Body of pancreas (tissue), 4 donors: ENCODE data around the gene ZPBP. TPM values are rescaled to one million over a fixed set of nuclear protein-coding genes. Genes with fewer than 3 reads are reported as not detected.

Experiments
- ATAC-seq: fragments of 150-250 bp; one replicate; pipeline ENCODE4 v1.9.1; 2016
- DNase-seq, 4 donors: peaks; one replicate each; pipeline ENCODE4 v3.0.0-alpha.2; 2019
- H3K27ac ChIP-seq, 4 donors: fragments of 200-600 bp; sonication (generic); 1 replicate in 3 of 4; 2 replicates in 1 of 4; pipeline versions ENCODE4 v1.5.1 to v1.6.1; 2016 to 2019; ENCODE audit warnings: mild to moderate bottlenecking in 1 of 4, mixed read lengths in 1 of 4, moderate library complexity in 1 of 4
- H3K27me3 ChIP-seq, 2 donors: fragments of 200-600 bp; sonication (generic); one replicate each; pipeline ENCODE4 v1.6.0; 2016; ENCODE audit warnings: mild to moderate bottlenecking in 1 of 2
- H3K36me3 ChIP-seq, 2 donors: fragments of 200-600 bp; sonication (generic); replicated peaks in 1 of 2; 2 replicates each; pipeline ENCODE4 v1.5.1; 2016; ENCODE audit warnings: low read depth in 2 of 2; ENCODE audit not compliant: insufficient read depth in 1 of 2
- H3K4me1 ChIP-seq: fragments of 200-600 bp; sonication (generic); one replicate; pipeline ENCODE4 v1.6.0; 2016
- H3K4me3 ChIP-seq, 2 donors: fragments of 200-600 bp; sonication (generic); 1 replicate in 1 of 2; 2 replicates in 1 of 2; pipeline ENCODE4 v1.5.1; 2016 to 2019
- H3K9me3 ChIP-seq, 3 donors: fragments of 200-600 bp; sonication (generic); 1 replicate in 2 of 3; 2 replicates in 1 of 3; pipeline ENCODE4 v1.5.1; 2016
- POLR2A ChIP-seq, 3 donors: fragments of 450-650 bp; IDR thresholded peaks; one replicate each; pipeline ENCODE4 v1.6.1; 2016; ENCODE audit warnings: antibody characterized with exemption in 3 of 3, mild to moderate bottlenecking in 2 of 3
- WGBS, 2 donors: methylation state at CpG; one replicate each; pipeline ENCODE4 v1.1.5; 2017; 5-methylcytosine and 5-hydroxymethylcytosine counted together
- intact Hi-C: fragments of 100-400 bp; cut with DNase I; formaldehyde crosslinking; loops from one replicate; pipeline ENCODE4 v1.15.1; 2023
- total RNA-seq, 2 donors: library from RNA; depleted of rRNA; stranded (reverse); fragments of >200 nt; gene quantifications; one replicate each; pipeline ENCODE4 v1.1.0, GENCODE V29; 2016
- TF ChIP-seq, protein P1 (sequence below), 7 experiments: fragments of 450-650 bp in 4 of 7; fragments of 200-600 bp in 3 of 7; sonication (generic) in 3 of 7; IDR thresholded peaks; one replicate each; pipeline ENCODE4 v1.5.1; 2016 to 2019; ENCODE audit warnings: antibody characterized with exemption in 7 of 7

Gene ZPBP
- total RNA-seq, 2 donors from 2014 or later = not detected

DNA sequence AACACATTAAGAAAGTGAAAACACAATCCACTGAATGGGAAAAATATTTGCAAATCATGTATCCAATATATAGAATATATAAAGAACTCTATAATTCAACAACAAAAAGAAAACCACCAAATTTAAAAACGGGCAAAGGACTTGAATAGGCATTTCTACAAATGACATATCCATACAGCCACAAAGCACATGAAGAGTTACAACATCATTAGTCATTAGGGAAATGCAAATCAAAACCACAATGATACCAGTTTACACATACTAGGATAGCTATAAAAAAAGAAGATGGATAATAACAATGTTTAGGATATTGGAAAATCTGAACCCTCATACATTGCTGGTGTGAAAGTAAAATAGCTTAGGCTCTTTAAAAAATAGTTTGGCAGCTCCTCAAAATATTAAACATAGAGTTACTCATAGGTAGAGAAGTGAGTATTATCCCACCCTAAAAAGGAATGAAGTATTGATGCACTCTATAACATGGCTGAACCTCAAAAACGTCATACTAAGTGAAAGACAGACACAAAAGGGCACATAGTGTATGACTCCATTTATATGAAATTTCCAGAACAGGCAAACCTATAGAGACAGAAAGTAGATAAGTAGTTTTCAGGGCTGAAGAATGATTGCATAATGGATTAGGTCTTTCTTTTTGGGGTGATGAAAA is 4.5 kb downstream of the ZPBP start:
- no peaks in the 10 kb centered on the region for H3K36me3 ChIP-seq
- no peak overlapping the region for H3K4me3 ChIP-seq
- intact Hi-C loops = no loop called here
- no peak for ATAC-seq
- no peaks in the 10 kb centered on the region for H3K9me3 ChIP-seq
- H3K27ac ChIP-seq = no peak overlapping the region
- WGBS, 2 donors = 0 to 12% methylated on average over 2 of the region's 2 CpGs
- no peaks in the 10 kb centered on the region for H3K27me3 ChIP-seq
- no peak for DNase-seq
- TF ChIP-seq POLR2A (IDR thresholded peaks at IDR 0.05) = no peak
- TF ChIP-seq, protein P1, sequence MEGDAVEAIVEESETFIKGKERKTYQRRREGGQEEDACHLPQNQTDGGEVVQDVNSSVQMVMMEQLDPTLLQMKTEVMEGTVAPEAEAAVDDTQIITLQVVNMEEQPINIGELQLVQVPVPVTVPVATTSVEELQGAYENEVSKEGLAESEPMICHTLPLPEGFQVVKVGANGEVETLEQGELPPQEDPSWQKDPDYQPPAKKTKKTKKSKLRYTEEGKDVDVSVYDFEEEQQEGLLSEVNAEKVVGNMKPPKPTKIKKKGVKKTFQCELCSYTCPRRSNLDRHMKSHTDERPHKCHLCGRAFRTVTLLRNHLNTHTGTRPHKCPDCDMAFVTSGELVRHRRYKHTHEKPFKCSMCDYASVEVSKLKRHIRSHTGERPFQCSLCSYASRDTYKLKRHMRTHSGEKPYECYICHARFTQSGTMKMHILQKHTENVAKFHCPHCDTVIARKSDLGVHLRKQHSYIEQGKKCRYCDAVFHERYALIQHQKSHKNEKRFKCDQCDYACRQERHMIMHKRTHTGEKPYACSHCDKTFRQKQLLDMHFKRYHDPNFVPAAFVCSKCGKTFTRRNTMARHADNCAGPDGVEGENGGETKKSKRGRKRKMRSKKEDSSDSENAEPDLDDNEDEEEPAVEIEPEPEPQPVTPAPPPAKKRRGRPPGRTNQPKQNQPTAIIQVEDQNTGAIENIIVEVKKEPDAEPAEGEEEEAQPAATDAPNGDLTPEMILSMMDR (IDR thresholded peaks at IDR 0.05) = no peak
- peaks cover 10% of the 10 kb centered on the region for H3K4me1 ChIP-seq

DNA sequence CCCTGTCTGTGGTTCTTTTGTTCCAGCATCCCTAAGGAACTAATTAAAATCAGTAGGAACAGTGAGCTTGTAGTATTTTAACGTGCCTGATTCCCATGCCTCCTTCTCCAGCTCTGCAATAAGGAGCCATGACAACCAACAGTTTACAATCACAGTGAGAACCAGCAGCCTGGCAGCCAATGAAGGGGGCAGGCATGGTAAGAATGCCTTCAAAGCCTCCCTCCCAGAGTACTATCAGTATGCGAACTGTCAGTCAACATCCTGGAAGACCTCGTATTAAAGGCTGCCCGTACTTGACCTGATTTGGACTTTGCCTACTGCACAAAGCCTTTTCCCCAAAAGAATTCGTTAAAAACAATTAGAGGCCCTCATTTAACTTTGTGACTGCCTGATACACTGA is 7.7 kb downstream of the ZPBP start:
- H3K36me3 ChIP-seq = no peaks in the 10 kb centered on the region
- no peak overlapping the region for H3K4me3 ChIP-seq
- TF ChIP-seq, protein P1 (IDR thresholded peaks at IDR 0.05) = no peak
- no peak for TF ChIP-seq POLR2A (IDR thresholded peaks at IDR 0.05)
- H3K4me1 ChIP-seq = no peaks in the 10 kb centered on the region
- ATAC-seq (no peak), DNase-seq (no peak)
- no peaks in the 10 kb centered on the region for H3K27me3 ChIP-seq
- no peaks in the 10 kb centered on the region for H3K9me3 ChIP-seq
- intact Hi-C loops = no loop called here
- no peak overlapping the region for H3K27ac ChIP-seq
- 55 to 63% methylated on average over 5 of the region's 5 CpGs for WGBS, 2 donors

DNA sequence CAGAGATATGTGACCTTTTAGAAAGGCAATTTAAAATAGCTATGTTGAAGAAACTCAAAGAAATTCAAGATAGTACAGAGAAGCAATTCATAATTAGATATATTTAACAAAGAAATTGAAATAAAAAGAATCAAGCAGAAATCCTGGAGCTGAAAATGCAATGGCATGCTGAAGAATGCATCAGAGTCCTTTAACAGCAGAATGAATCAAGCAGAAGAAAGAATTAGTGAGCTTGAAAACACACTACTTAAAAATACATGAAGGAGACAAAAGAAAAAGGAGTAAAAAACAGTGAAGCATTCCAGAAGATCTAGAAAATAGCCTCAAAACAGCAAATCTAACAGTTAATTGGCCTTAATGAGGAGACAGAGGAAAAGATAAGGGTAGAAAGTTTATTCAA is 20.0 kb downstream of the ZPBP start:
- Histone ChIP-seq H3K4me3 (no peak overlapping the region), H3K4me1 (peaks cover 10% of the 10 kb centered on the region), H3K9me3 (no peaks in the 10 kb centered on the region), H3K36me3 (no peaks in the 10 kb centered on the region), H3K27me3 (no peaks in the 10 kb centered on the region), H3K27ac (no peak overlapping the region)
- DNase-seq (no peak), ATAC-seq (no peak)
- TF ChIP-seq POLR2A (IDR thresholded peaks at IDR 0.05) = no peak
- TF ChIP-seq, protein P1 (IDR thresholded peaks at IDR 0.05) = no peak
- intact Hi-C loops = no loop called here

DNA sequence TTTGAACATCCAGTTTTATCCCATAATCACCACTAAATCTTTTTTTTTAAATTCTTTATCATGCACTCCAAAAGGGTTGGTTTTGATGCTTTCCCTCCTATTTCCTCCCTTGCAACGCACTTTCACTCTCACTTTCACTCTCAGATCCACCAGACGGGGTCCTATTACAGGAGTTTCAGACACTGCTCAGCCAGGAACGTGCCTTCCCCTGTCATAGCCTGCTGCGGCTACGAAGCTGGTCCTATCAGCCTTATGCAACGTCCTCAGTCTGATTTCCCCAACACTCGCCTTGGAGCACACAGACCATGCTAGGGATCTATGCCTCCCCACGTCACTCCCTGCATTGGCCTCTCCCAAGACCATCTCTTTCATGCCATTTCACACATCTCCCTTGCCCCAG is 23.4 kb downstream of the ZPBP start:
- Histone ChIP-seq H3K27ac (peak overlapping the region in 3 of 4 donors; percentile 62 to 82 (median 71)), H3K36me3 (no peaks in the 10 kb centered on the region), H3K4me1 (peaks cover 14% of the 10 kb centered on the region), H3K4me3 (peak overlapping the region; percentile 10 to 17), H3K9me3 (no peaks in the 10 kb centered on the region), H3K27me3 (no peaks in the 10 kb centered on the region)
- 8% methylated on average over 8 of the region's 8 CpGs for WGBS, 2 donors
- intact Hi-C loops = no loop called here
- TF ChIP-seq POLR2A (IDR thresholded peaks at IDR 0.05) = peak in 1 of 3 donors; percentile 22
- TF ChIP-seq, protein P1 (IDR thresholded peaks at IDR 0.05) = peak in 1 of 7 experiments; percentile 7
- ATAC-seq (peak; percentile 66), DNase-seq (peak; percentile 30 to 48 (median 35))
